ENCODE measurements around the gene TIMM23.
A peak's percentile ranks its signal among the peaks of the same experiment; 100 is the strongest.
"Not testable (repeated sequence)": the region's sequence is repeated elsewhere in the genome, so short reads cannot be mapped to it uniquely, and the experiment has no call there.

TIMM23 gene

DNA sequence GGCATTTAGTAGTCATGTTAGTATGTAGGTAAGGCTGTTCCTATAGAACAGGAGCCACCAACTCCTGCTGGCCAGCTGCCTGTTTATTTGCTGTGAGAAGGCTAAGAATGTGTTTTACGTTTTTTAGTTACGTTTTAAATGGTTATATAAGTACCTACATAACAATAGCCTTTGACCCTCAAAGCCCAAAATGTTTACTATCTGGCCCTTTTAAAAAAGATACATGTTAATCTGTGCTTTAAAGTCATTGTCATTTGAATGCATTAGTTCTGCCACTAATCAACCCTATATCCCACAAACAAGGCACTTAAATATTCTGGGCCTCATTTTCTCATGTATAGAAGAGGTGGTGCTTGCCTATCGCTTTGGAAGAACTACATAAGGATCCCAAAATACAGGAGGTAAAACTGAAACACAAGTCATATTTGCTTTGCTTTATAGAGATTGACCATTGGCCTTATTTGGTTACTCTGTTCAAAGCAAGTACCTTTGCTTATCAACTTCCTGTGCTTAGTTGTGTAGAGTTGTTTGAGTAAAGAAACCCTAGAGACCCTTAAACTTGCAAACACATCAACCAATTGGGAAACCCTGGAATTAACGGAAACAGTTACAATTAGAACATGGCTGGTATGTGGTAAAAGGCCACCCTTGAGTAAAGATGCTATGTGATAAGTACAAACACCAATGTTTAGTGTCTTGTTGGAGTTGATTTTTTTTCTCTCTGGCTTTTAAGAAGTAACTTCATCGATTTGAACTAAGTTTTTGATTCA, 25.9 kb downstream of the TIMM23 start:
- no peak for DNase-seq

DNA sequence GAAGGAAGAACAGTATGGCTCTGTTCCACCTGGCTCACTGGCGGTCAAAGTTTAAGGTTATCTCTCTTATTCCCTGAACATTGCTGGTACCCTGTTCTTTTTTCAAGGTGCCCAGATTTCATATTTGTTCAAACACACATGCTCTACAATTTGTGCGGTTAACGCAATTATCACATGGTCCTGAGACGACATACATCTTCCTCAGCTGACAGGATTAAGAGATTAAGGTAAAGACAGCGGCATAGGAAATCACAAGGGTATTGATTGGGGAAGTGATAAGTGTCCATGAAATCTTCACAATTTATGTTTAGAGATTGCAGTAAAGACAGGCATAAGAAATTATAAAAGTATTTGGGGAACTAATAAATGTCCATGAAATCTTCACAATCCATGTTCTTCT, 27.7 kb downstream of the TIMM23 start:
- DNase-seq = not testable (repeated sequence)

- no peak for DNase-seq
Observed at GRCh38 chr10:46000538-46000937, 28.2 kb downstream of the TIMM23 start.

DNA sequence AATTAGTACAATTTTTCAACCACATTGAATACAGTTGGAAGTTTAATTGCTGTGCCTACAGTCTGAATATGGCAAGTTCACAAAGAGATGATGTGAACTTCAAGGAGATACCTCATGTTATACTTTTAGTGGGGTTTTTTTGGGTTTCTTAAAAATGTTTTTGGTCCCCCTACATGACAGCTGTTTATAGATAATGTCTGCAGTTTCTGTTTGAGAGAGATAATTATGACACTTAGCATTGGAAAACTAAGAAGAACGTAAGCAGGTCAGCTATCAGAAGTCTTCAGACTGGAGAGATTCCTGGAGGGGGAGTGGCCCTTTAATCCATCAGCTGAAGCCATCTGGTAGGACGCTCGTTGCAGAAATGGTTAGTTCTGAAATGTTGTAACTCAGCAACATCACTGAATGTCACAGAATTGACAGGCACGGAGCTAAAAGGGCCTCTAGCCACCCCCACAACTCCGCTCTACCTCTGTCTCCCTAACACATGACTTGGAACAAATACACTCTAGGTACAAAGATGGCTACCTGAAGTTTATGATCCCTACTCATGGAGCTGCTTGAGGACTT, 29.0 kb downstream of the TIMM23 start:
- DNase-seq = no peak

GRCh38 chr10:46002189-46002687, 29.9 kb downstream of the TIMM23 start:
- not testable (repeated sequence) for DNase-seq

DNA sequence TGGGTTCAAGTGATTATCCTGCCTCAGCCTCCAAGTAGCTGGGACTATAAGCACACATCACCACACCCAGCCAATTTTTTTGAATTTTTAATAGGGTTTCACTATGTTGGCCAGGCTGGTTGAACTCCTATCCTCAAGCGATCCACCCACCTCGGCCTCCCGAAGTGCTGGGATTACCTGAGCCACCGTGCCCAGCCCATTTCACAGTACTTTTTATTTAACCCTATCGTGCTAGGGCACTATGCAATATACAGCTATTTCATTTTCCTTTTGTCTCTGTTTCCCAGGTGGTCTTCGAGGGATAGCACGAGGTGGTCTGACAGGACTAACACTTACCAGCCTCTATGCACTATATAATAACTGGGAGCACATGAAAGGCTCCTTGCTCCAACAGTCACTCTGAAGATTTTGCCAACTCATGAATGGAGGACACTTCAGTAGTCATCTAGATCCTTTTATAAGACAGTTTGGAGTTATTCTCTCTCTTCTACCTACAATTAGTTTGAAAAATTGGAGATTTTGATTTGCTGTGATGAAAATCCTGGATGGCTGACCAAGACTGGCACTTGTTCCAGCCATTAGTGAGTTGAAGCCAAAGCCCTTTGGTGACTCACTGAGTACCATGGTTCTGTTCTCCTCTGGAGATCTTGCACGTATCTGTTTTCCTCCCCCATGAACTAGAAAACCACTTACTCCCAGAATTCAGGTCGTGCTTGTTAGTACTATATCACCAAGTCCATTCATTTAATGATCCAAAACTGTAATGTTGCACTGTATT, 30.8 kb downstream of the TIMM23 start:
- no peak for DNase-seq

- no peak for DNase-seq
Observed at GRCh38 chr10:46004963-46005362, 32.7 kb downstream of the TIMM23 start.

DNA sequence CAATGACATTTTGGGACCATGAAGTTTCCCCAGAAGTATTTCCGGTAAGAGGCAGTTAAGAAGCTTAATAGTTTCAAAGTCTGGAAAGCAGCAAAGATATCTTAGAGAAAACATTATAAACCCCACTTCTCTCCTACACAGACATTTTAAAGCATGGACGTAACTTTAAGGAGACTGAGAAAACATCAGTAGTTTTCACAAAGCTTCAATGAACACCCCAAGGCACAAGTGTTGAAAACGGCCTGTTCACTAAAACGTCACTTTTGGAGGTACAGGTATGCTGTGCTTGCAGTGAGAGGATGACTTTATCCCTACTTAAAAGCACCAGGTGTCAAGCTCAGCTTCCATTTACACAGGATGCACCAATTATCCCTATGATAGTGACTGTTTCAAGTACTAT, 33.1 kb downstream of the TIMM23 start:
- no peak for DNase-seq

- peak; percentile 42 for DNase-seq
Observed at GRCh38 chr10:46006219-46006618, 33.9 kb downstream of the TIMM23 start.

GRCh38 chr10:46012746-46013145, 40.5 kb downstream of the TIMM23 start:
- DNase-seq = no peak

DNA sequence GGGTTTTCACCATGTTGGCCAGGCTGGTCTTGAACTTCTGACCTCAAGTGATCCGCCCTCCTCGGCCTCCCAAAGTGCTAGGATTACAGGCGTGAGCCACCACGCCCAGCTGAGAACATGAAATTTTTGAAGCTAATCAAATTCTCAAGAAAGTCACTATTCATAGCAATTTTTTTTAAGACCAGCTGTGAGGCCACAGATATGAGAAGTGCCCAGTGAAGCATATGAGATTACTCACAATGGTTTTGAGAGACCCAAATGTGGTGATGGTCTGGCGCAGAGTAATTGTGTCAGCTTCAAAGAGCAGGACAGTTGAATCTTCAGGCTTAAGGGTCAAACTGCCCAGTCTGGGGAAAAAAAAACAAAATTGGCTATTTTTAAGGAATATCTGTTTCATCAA, 41.9 kb downstream of the TIMM23 start:
- no peak for DNase-seq

- DNase-seq = no peak
Observed at GRCh38 chr10:46014683-46015405, 42.6 kb downstream of the TIMM23 start.

GRCh38 chr10:46016190-46016589, 43.9 kb downstream of the TIMM23 start:
- DNase-seq = no peak

DNA sequence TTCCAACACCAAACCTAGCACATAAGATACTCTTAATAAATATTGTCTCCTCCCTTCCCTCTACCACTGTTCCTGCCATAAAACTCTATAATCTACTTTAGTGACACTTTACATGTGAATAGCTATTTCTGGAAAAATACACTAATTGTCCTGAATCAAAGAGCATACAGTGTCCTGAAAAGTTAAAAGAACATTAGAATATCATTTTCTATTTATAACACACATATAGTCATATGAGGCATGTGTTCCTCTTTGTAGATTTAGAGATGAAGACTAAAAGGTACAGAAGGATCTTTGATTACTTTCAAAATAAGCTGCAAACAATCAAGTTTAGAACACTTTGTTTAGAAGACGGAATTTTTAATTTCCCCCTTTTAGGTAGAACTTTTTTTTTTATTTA, 44.5 kb downstream of the TIMM23 start:
- no peak for DNase-seq

GRCh38 chr10:46017733-46018132, 45.4 kb downstream of the TIMM23 start:
- no peak for DNase-seq

GRCh38 chr10:46018453-46019176, 46.3 kb downstream of the TIMM23 start:
- no peak for DNase-seq

GRCh38 chr10:46019177-46019528, 46.9 kb downstream of the TIMM23 start:
- no peak for DNase-seq

GRCh38 chr10:46019569-46020343, 47.5 kb downstream of the TIMM23 start:
- no peak for DNase-seq

DNA sequence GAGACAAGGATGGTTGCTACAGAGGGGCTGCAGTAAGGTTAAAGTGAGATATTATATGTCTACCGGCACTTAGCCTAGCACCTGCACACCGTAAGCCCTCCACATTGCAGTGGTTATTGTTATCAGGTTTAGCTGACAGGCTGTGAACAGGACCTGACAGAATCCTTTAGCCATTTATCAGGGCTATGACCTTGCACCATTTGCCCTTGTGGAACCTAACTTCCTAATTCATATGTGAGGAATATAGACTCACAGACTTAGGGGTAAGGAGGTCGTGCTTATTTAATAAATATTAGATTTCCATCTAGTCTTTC, 48.0 kb downstream of the TIMM23 start:
- DNase-seq = no peak

DNA sequence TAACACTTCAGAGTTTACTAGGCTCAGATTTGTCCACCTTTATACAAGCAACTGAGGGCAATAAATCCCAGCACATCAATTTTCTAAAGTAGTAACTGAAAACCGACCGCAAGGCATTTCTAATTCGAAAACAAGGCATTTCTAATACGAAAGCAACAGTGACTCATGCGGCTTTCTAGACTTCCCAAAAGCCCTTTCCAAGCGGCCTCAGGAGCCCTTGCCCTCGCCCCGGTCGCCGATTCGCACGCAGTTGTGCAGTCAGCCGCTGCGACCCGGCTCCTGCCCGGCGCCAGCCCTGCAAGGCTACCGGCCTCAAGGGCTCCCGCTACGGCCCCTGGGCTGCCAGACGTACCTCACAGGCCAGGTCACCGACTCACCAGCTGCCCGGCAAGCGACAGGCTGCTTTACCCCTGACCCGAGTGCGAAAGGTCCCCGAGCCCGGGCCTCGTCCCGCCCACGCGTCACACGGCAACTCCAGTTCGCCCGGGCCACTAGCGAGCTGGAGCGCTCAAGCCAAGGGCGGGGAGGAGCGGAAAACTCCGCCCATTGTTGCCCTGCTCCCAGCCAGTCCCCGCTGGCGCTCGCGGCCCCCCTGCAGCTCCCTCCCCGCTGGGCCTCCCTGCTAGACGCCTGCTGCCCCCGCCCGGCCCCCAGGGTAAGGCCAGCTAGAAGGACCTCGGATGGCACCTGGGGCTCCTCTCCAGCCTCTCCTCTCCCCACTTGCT, 50.9 kb downstream of the TIMM23 start:
- peak; percentile 85 for DNase-seq

DNA sequence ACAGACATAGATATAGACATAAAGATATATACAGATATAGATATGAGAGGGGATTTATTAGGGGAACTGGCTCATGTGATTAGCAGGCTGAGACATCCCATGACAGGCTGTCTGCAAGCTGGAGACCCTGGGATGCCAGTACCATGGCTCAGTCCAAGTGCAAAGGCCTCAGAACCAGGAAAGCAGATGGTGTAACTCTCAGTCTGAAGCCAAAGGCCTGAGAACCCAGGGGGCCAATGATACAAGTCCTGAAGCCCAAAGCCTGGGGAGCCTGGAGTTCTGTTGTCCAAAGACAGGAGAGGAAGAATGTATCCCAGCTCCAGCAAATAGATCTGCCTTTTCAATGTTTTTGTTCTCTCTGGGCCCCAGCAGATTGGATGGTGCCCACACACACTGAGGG, 52.7 kb downstream of the TIMM23 start:
- no peak for DNase-seq

Measured in fibroblast of skin of scalp (primary cell).